K562 (cell line): ENCODE measurements around the gene SFXN3. TPM values are rescaled to one million over a fixed set of nuclear protein-coding genes. Genes with fewer than 3 reads are reported as not detected.

Experiments used
- FOXA1 ChIP-seq: fragments of 450-650 bp; IDR thresholded peaks from 2 replicates; pipeline ENCODE4 v1.6.1; 2016; ENCODE audit warnings: mild to moderate bottlenecking, borderline replicate concordance
- FOXK2 ChIP-seq, 2 experiments: fragments of 450-650 bp; IDR thresholded peaks in 1 of 2; conservative IDR thresholded peaks in 1 of 2; 2 replicates each; pipeline ENCODE4 v1.6.1; 2016; ENCODE audit warnings: low read depth in 2 of 2, mild to moderate bottlenecking in 1 of 2
- NFIX ChIP-seq: fragments of 250-450 bp; sonication (Bioruptor Pico); IDR thresholded peaks from 2 replicates; pipeline ENCODE4 v1.4.0; 2020; ENCODE audit warnings: low read depth, mild to moderate bottlenecking, moderate library complexity
- SAP30 ChIP-seq: fragments of 200-600 bp; sonication (generic); IDR thresholded peaks from 2 replicates; pipeline ENCODE4 v1.6.1; 2012; ENCODE audit warnings: borderline replicate concordance, low read depth, mild to moderate bottlenecking, moderate library complexity, low read length, control low read depth, inconsistent platforms; ENCODE audit not compliant: insufficient read depth, poor library complexity, severe bottlenecking
- ZNF174 ChIP-seq: fragments of 250-450 bp; sonication (Bioruptor Pico); IDR thresholded peaks from 2 replicates; pipeline ENCODE4 v1.4.0; 2020; ENCODE audit warnings: mild to moderate bottlenecking
- ZNF280B ChIP-seq: fragments of 250-450 bp; sonication (Bioruptor Pico); IDR thresholded peaks from 2 replicates; pipeline ENCODE4 v1.5.1; 2021; ENCODE audit warnings: mild to moderate bottlenecking
- ZNF318 ChIP-seq, 2 experiments: fragments of 450-650 bp; IDR thresholded peaks; 2 replicates each; pipeline ENCODE4 v1.6.1; 2016; ENCODE audit warnings: mild to moderate bottlenecking in 2 of 2, borderline replicate concordance in 1 of 2, low read depth in 1 of 2, moderate library complexity in 1 of 2
- ZNF449 ChIP-seq: fragments of 250-450 bp; sonication (Bioruptor Pico); IDR thresholded peaks from 2 replicates; pipeline ENCODE4 v1.8.0; 2022; ENCODE audit warnings: moderate library complexity, mild to moderate bottlenecking, inconsistent platforms
- ZNF592 ChIP-seq: fragments of 450-650 bp; IDR thresholded peaks from 2 replicates; pipeline ENCODE4 v1.6.1; 2017; ENCODE audit warnings: antibody characterized with exemption, mild to moderate bottlenecking
- polyA plus RNA-seq, 8 experiments: library from polyadenylated mRNA; depleted of rRNA in 4 of 8; stranded (reverse) in 5 of 8; unstranded in 3 of 8; fragments of >200 nt; fragmentation: Nextera tagmentation in 2 of 8; fragmentation: Illumina TruSeq in 1 of 8; extraction: Ambion mirVana in 2 of 8; extraction: Trizol in 1 of 8; gene quantifications; 2 replicates each; pipeline versions ENCODE4 v1.2.1 to v1.2.3, GENCODE V29; 2011 to 2014; ENCODE audit warnings: inconsistent platforms in 1 of 8, missing spikeins in 1 of 8
- total RNA-seq, 7 experiments: library from RNA; depleted of rRNA in 6 of 7; stranded (reverse); fragments of >200 nt in 6 of 7; fragmentation: Illumina TruSeq in 2 of 7; extraction: Trizol in 2 of 7; gene quantifications; 2 replicates each; pipeline versions ENCODE4 v1.2.1 to v1.2.3, GENCODE V29; 2011 to 2021; ENCODE audit warnings: low replicate concordance in 1 of 7

SFXN3 gene
- total and polyA plus RNA-seq, 9 of the 15 experiments (the other 6 are each of a cell fraction or from before 2014, with no cell fraction given), result 0.24 to 4.6 (median 0.86) TPM

GRCh38 chr10:101067356-101068083 is 36.5 kb downstream of the SFXN3 start (continued):
- TF ChIP-seq NFIX (CRISPR knock-in tag) (no peak), FOXK2 (conservative IDR thresholded peaks at IDR 0.05 in 1 of 2, IDR thresholded peaks at IDR 0.05 in 1 of 2; ENCODE audit: low read depth in 2 of 2) (no peak), ZNF280B (CRISPR knock-in tag) (no peak), ZNF592 (no peak), ZNF449 (CRISPR knock-in tag) (no peak), FOXA1 (no peak), ZNF318 (IDR thresholded peaks at IDR 0.05; ENCODE audit: borderline replicate concordance in 1 of 2, low read depth in 1 of 2) (no peak), ZNF174 (no peak), SAP30 (no peak)
